Measurements from ENCODE around the gene RPA1.

The RPA1 gene

GRCh38 chr17:1908699-1909309 lies 79.0 kb downstream of the RPA1 start:
- TF ChIP-seq, protein P1, sequence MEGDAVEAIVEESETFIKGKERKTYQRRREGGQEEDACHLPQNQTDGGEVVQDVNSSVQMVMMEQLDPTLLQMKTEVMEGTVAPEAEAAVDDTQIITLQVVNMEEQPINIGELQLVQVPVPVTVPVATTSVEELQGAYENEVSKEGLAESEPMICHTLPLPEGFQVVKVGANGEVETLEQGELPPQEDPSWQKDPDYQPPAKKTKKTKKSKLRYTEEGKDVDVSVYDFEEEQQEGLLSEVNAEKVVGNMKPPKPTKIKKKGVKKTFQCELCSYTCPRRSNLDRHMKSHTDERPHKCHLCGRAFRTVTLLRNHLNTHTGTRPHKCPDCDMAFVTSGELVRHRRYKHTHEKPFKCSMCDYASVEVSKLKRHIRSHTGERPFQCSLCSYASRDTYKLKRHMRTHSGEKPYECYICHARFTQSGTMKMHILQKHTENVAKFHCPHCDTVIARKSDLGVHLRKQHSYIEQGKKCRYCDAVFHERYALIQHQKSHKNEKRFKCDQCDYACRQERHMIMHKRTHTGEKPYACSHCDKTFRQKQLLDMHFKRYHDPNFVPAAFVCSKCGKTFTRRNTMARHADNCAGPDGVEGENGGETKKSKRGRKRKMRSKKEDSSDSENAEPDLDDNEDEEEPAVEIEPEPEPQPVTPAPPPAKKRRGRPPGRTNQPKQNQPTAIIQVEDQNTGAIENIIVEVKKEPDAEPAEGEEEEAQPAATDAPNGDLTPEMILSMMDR (IDR thresholded peaks at IDR 0.05; ENCODE audit: insufficient read depth, missing control alignments): peak; percentile 48
- DNase-seq (ENCODE audit: insufficient read length, low spot score): no peak
- FAIRE-seq: no peak

DNA sequence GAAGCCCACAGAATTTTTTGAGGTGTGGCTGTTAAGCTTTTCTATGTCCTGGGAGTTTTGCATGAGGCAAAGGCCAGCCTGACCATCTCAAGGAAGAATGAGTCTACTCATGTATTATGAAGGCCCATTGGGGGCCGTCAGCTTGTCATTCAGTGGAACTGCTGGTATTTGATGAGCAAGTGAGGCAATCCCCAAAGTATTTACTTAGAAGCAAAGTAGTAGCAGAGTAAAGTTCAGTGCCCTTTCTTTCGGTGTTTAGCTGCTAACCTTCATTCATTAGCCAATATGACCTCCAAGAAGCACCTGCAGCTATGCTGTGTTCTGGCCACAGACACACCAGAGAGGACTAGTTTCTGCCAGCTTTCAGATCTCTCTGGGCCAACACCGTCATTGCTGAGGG lies 80.2 kb downstream of the RPA1 start:
- FAIRE-seq (no peak), DNase-seq (ENCODE audit: insufficient read length, low spot score) (no peak)
- TF ChIP-seq, protein P1 (IDR thresholded peaks at IDR 0.05; ENCODE audit: insufficient read depth, missing control alignments): no peak

DNA sequence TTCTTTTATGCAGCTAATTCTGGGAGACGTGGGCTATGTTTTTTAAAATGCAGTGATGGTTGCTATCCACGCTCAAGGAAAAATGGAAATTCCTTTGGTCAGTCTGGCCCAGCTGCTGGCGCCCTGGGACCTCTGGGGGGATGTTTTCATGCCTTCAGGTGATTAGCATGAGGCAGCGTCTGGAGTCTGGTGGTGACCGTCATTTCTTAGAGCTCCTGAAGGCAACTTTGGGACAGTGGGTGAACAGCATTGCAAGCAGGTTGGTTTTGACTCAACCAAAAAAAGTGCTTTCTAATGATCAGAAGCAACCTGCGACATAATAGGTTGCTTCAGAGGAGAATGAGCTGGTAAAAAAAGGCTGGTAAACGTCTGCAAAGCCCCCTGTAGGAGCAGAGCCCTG lies 82.3 kb downstream of the RPA1 start:
- TF ChIP-seq, protein P1 (IDR thresholded peaks at IDR 0.05; ENCODE audit: insufficient read depth, missing control alignments): no peak
- DNase-seq (ENCODE audit: insufficient read length, low spot score) (no peak), FAIRE-seq (no peak)

DNA sequence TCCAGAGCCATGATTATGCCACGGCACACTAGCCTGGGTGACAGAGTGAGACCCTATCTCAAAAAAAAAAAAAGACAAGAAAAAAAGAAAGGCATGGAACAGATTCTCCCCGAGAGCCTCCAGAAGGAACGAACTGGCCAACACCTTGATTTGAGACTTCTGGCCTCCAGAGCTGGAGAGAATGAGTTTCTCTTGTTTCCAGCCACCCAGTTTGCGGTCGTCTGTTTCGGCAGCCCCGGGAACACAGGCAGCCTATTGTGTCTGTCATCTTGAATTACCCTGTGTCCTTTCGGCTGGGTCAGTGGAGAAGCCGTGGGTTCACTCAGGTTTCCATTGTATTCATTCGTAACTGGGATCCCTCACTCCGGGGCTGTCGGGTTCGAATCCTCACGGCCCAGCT lies 83.9 kb downstream of the RPA1 start:
- FAIRE-seq (no peak), DNase-seq (ENCODE audit: insufficient read length, low spot score) (no peak)
- TF ChIP-seq, protein P1 (IDR thresholded peaks at IDR 0.05; ENCODE audit: insufficient read depth, missing control alignments): no peak

- DNase-seq (ENCODE audit: insufficient read length, low spot score) (no peak), FAIRE-seq (no peak)
- TF ChIP-seq, protein P1 (IDR thresholded peaks at IDR 0.05; ENCODE audit: insufficient read depth, missing control alignments): no peak
Measured at GRCh38 chr17:1914661-1915083, 84.9 kb downstream of the RPA1 start.

GRCh38 chr17:1915889-1916288 lies 86.1 kb downstream of the RPA1 start:
- no peak for DNase-seq (ENCODE audit: insufficient read length, low spot score)
- TF ChIP-seq, protein P1 (IDR thresholded peaks at IDR 0.05; ENCODE audit: insufficient read depth, missing control alignments): no peak
- FAIRE-seq: no peak

DNA sequence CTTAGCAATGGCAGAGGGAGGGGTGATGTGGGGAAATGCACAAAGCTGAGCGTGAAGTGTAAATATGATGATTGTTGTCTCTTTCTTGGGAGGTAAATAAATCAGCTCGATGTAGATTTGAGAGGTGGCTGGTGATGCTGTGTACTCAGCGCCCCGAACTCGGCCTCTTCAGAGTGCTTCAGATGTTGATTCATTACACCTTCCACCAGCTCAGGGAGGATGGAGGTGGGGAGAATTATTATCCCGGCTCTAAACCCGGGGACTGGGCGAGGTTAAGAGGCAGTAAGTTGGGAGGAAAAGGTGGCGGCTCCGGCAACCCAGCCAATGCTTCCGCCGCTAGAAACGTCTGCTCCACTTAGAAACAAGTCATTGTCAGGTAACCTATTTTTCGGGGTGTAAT lies 86.5 kb downstream of the RPA1 start:
- DNase-seq (ENCODE audit: insufficient read length, low spot score): no peak
- no peak for FAIRE-seq
- TF ChIP-seq, protein P1 (IDR thresholded peaks at IDR 0.05; ENCODE audit: insufficient read depth, missing control alignments): no peak

Data from D721Med (cell line).